Prostate gland (tissue), 2 donors: ENCODE measurements around the gene IL10RB.

ENCODE experiments used
- CTCF ChIP-seq, 4 experiments: fragments of 200-600 bp in 2 of 4; fragments of 450-650 bp in 2 of 4; sonication (generic) in 2 of 4; IDR thresholded peaks; 1 replicate in 3 of 4; 2 replicates in 1 of 4; pipeline ENCODE4 v1.5.1; 2016 to 2019; ENCODE audit warnings: antibody characterized with exemption in 4 of 4, mild to moderate bottlenecking in 2 of 4, moderate library complexity in 2 of 4
- POLR2A ChIP-seq: fragments of 450-650 bp; IDR thresholded peaks from one replicate; pipeline ENCODE4 v1.6.1; 2016; ENCODE audit warnings: antibody characterized with exemption, mild to moderate bottlenecking
- POLR2AphosphoS5 ChIP-seq: sonication (generic); formaldehyde crosslinking; IDR thresholded peaks from one replicate; pipeline ENCODE4 v1.6.1; 2017; ENCODE audit warnings: antibody characterized with exemption

GRCh38 chr21:33249331-33250002 is 16.7 kb upstream of the IL10RB start:
- TF ChIP-seq CTCF (IDR thresholded peaks at IDR 0.05) (no peak), POLR2A (no peak), POLR2AphosphoS5 (no peak)
